LNCAP (cell line): ENCODE data around the gene ZNF227.

ENCODE experiments used
- CTCF ChIP-seq: fragments of 450-650 bp; IDR thresholded peaks from 2 replicates; pipeline ENCODE4 v1.5.1; 2017; ENCODE audit warnings: mild to moderate bottlenecking

ZNF227 gene

GRCh38 chr19:44260343-44260681 lies 48.0 kb downstream of the ZNF227 start:
- no peak for TF ChIP-seq CTCF

GRCh38 chr19:44260695-44261446 lies 48.5 kb downstream of the ZNF227 start:
- no peak for TF ChIP-seq CTCF

- no peak for TF ChIP-seq CTCF
Measured at GRCh38 chr19:44277331-44277730, 65.0 kb downstream of the ZNF227 start.

GRCh38 chr19:44278181-44278690 lies 65.9 kb downstream of the ZNF227 start:
- no peak for TF ChIP-seq CTCF

- TF ChIP-seq CTCF: no peak
Measured at GRCh38 chr19:44280916-44281315, 68.6 kb downstream of the ZNF227 start.

GRCh38 chr19:44282846-44283245 lies 70.5 kb downstream of the ZNF227 start:
- no peak for TF ChIP-seq CTCF

GRCh38 chr19:44284968-44285367 lies 72.6 kb downstream of the ZNF227 start:
- TF ChIP-seq CTCF: no peak
